Neural cell (in vitro differentiated cells): Measurements from ENCODE around the gene MRPS22.

Experiments used
- EP300 ChIP-seq: fragments of 450-650 bp; conservative IDR thresholded peaks from 2 replicates; pipeline ENCODE4 v1.6.1; 2014; ENCODE audit warnings: antibody characterized with exemption, mild to moderate bottlenecking, moderate library complexity; ENCODE audit not compliant: poor library complexity, severe bottlenecking
- EZH2 ChIP-seq: fragments of 200-600, 300-800 bp; shearing (Covaris generic), sonication (generic); IDR thresholded peaks from 2 replicates; pipeline ENCODE4 v1.6.1; 2014; ENCODE audit warnings: antibody characterized with exemption, low read length, borderline replicate concordance, mild to moderate bottlenecking; ENCODE audit not compliant: insufficient read depth, poor library complexity, severe bottlenecking
- MXI1 ChIP-seq: fragments of 450-650 bp; conservative IDR thresholded peaks from 2 replicates; pipeline ENCODE4 v1.6.1; 2014; ENCODE audit warnings: antibody characterized with exemption, mild to moderate bottlenecking; ENCODE audit not compliant: poor library complexity, severe bottlenecking
- POLR2AphosphoS5 ChIP-seq: IDR thresholded peaks from 2 replicates; pipeline ENCODE4 v1.6.1; 2012
- RAD21 ChIP-seq: fragments of 450-650 bp; conservative IDR thresholded peaks from 2 replicates; pipeline ENCODE4 v1.6.1; 2014; ENCODE audit warnings: antibody characterized with exemption, mild to moderate bottlenecking, moderate library complexity
- REST ChIP-seq: IDR thresholded peaks from 2 replicates; pipeline ENCODE4 v1.6.1; 2012; ENCODE audit warnings: borderline replicate concordance
- SMC3 ChIP-seq: fragments of 450-650 bp; conservative IDR thresholded peaks from 2 replicates; pipeline ENCODE4 v1.6.1; 2014; ENCODE audit warnings: antibody characterized with exemption, mild to moderate bottlenecking, moderate library complexity; ENCODE audit not compliant: poor library complexity
- TAF1 ChIP-seq: IDR thresholded peaks from 2 replicates; pipeline ENCODE4 v1.6.1; 2012; ENCODE audit warnings: low read depth
- TF ChIP-seq, protein P1 (sequence below): fragments of 450-650 bp; IDR thresholded peaks from 2 replicates; pipeline ENCODE4 v1.5.1; 2014; ENCODE audit warnings: antibody characterized with exemption, mild to moderate bottlenecking, moderate library complexity; ENCODE audit not compliant: poor library complexity, severe bottlenecking

DNA sequence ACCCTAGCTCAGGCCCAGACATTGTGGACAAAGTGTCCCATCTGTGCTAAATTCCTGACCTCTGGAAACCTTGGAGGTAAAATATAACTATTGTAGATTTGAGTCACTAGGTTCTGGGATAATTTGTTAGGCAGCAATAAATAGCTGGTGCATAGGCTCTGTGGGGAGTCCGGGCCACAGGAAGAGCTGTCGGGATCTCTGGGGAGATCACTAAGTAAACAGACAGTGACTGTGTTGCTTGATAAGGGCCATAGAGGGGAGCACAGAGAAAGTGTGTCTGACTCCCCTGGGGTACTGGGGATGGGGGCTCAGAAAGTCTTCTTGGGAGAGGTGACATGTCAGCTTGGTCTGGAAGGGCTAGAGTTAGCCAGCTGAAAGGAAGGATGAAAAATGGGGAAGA is 37.7 kb upstream of the MRPS22 start:
- TF ChIP-seq, protein P1, sequence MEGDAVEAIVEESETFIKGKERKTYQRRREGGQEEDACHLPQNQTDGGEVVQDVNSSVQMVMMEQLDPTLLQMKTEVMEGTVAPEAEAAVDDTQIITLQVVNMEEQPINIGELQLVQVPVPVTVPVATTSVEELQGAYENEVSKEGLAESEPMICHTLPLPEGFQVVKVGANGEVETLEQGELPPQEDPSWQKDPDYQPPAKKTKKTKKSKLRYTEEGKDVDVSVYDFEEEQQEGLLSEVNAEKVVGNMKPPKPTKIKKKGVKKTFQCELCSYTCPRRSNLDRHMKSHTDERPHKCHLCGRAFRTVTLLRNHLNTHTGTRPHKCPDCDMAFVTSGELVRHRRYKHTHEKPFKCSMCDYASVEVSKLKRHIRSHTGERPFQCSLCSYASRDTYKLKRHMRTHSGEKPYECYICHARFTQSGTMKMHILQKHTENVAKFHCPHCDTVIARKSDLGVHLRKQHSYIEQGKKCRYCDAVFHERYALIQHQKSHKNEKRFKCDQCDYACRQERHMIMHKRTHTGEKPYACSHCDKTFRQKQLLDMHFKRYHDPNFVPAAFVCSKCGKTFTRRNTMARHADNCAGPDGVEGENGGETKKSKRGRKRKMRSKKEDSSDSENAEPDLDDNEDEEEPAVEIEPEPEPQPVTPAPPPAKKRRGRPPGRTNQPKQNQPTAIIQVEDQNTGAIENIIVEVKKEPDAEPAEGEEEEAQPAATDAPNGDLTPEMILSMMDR: no peak
- TF ChIP-seq EP300 (no peak), SMC3 (no peak), EZH2 (no peak), RAD21 (no peak), POLR2AphosphoS5 (no peak), TAF1 (no peak), REST (no peak), MXI1 (no peak)
